Astrocyte of the hippocampus (primary cell): ENCODE measurements around the gene OR2D3.
A peak's percentile ranks its signal among the peaks of the same experiment; 100 is the strongest.
"Not testable (repeated sequence)": the region's sequence is repeated elsewhere in the genome, so short reads cannot be mapped to it uniquely, and the experiment has no call there.

Experiments
- DNase-seq: peaks from one replicate; pipeline ENCODE4 v3.0.0; 2011; ENCODE audit warnings: low read depth, low spot score

Gene OR2D3

GRCh38 chr11:6920702-6921101 lies at the start of gene OR2D3:
TSS of gene OR2D3 (plus strand) at chr11:6921002. CDS start at chr11:6921002, 0 bp downstream.
- DNase-seq = no peak

- no peak for DNase-seq
Measured at GRCh38 chr11:6871278-6871677, 49.5 kb upstream of the OR2D3 start.

GRCh38 chr11:6875761-6876160 lies 45.0 kb upstream of the OR2D3 start:
- no peak for DNase-seq

GRCh38 chr11:6876325-6876724 lies 44.5 kb upstream of the OR2D3 start, which contains the start of gene OR10A4:
TSS of gene OR10A4 (plus strand) at chr11:6876625. CDS start at chr11:6876648, 23 bp downstream.
- DNase-seq = no peak

- DNase-seq = no peak
Measured at GRCh38 chr11:6876914-6877313, 43.9 kb upstream of the OR2D3 start.

GRCh38 chr11:6882751-6883150 lies 38.1 kb upstream of the OR2D3 start:
- no peak for DNase-seq

GRCh38 chr11:6887711-6888110 lies 33.1 kb upstream of the OR2D3 start:
- DNase-seq = not testable (repeated sequence)

- no peak for DNase-seq
Measured at GRCh38 chr11:6888830-6889229, 32.0 kb upstream of the OR2D3 start.

GRCh38 chr11:6889835-6890234 lies 31.0 kb upstream of the OR2D3 start:
- DNase-seq = no peak

GRCh38 chr11:6892400-6892799 lies 28.4 kb upstream of the OR2D3 start, which contains the start of gene OR2D2:
TSS of gene OR2D2 (minus strand) at chr11:6892500. CDS start at chr11:6892500, 0 bp downstream.
- no peak for DNase-seq

GRCh38 chr11:6894097-6894496 lies 26.7 kb upstream of the OR2D3 start:
- no peak for DNase-seq

GRCh38 chr11:6895010-6895409 lies 25.8 kb upstream of the OR2D3 start:
- DNase-seq = no peak

- DNase-seq = no peak
Measured at GRCh38 chr11:6898911-6899310, 21.9 kb upstream of the OR2D3 start.

GRCh38 chr11:6900327-6900999 lies 20.3 kb upstream of the OR2D3 start:
- DNase-seq = no peak

- not testable (repeated sequence) for DNase-seq
Measured at GRCh38 chr11:6904804-6905203, 16.0 kb upstream of the OR2D3 start.

- DNase-seq = no peak
Measured at GRCh38 chr11:6911378-6911777, 9.4 kb upstream of the OR2D3 start.

GRCh38 chr11:6911948-6912347 lies 8.9 kb upstream of the OR2D3 start:
- peak; percentile 5 for DNase-seq

- no peak for DNase-seq
Measured at GRCh38 chr11:6919698-6920097, 1.1 kb upstream of the OR2D3 start.

GRCh38 chr11:6925007-6925577 lies 4.3 kb downstream of the OR2D3 start:
- no peak for DNase-seq

- peak; percentile 6 for DNase-seq
Measured at GRCh38 chr11:6925636-6926207, 4.9 kb downstream of the OR2D3 start.

GRCh38 chr11:6926208-6927029 lies 5.6 kb downstream of the OR2D3 start, which contains the start of gene ZNF215:
TSS of gene ZNF215 (plus strand) at chr11:6926426. CDS start at chr11:6932273, 5,847 bp downstream.
- DNase-seq = peak; percentile 77

GRCh38 chr11:6927030-6927617 lies 6.3 kb downstream of the OR2D3 start:
- no peak for DNase-seq
